HG02938 (cell line): ENCODE data around the gene TSC22D4.
A peak's percentile ranks its signal among the peaks of the same experiment; 100 is the strongest.

Experiments
- ATAC-seq: cut with Tn5 transposase; IDR thresholded peaks from one replicate; pipeline ENCODE4 v1.9.1; 2021; ENCODE audit warnings: mild to moderate bottlenecking, moderate library complexity; ENCODE audit not compliant: unreplicated experiment

TSC22D4 gene

DNA sequence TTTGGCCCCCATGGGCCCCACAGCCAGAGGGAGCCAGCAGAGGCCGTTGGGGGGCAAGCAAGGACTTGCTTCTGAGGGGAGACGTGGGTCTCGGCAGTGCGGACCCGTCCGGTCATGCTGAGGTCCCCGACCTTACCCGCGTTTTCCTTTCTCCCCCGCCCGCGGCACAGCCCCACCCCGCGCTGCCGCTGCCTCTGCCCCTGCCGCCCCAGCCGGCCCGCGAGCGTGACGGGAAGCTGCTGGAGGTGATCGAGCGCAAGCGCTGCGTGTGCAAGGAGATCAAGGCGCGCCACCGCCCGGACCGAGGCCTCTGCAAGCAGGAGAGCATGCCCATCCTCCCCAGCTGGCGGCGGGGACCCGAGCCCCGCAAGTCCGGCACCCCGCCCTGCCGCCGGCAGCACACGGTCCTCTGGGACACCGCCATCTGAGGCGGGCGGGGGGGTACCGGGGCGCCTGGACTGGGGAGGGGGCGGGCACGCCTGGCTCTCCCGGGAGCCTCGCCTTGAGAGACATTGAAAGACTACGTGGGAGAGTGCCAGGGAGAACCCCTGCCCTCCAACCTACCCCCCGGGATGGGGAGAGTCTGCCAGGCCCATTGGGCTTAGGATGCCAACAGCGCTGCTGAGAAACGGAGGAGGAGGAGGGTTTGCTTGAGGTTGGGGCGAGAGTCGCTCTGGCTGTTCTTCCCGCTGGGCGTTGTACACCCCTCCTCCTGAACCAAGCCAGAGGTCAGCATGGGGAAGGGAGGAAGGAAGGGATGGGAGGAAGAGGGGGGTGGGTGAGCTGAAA lies 14.7 kb upstream of the TSC22D4 start:
- no peak for ATAC-seq

DNA sequence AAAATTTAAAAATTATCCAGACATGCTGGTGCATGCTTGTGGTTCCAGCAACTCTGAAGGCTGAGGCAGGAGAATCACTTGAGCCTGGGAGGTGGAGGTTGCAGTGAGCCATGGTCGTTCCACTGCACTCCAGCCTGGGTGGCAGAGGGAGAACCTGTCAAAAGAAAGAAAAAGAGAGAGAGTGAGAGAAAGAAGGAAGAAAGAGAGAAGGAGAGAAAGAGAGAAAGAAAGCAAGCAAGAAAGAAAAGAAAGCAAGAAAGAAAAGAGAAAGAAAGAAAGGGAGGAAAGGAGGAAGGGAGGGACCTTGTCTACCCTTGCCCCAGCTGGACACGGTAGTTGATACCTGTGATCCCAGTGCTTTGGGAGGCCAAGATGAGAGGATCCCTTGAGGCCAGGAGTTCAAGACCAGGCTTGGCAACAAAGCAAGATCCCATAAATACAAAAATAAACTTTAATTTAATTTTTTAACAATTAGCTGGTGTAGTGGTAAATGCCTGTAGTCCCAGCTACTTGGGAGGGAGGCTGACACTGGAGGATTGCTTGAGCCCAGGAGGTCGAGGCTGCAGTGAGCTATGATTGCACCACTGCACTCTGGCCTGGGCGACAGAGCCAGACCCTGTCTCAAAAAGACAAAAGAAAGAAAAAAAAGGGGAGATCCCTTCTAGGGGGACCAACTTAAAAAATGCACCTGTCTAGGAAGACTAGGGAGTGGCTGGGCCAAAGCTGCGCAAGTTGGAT lies 13.9 kb upstream of the TSC22D4 start:
- no peak for ATAC-seq

DNA sequence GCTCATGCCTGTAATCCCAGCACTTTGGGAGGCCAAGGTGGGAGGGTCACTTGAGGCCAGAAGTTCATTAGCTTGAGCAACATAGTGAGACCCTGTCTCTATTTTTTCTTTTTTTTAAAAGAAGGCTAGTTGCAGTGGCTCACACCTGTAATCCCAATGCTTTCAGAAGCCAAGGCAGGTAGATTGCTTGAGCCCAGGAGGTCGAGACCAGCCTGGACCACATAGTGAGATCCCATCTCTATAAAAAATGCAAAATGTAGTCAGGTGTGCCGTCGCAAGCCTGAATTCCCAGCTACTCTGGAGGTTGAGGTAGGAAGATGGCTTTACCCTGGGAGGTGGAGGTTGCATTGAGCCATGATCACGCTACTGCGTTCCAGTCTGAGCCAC lies 12.2 kb upstream of the TSC22D4 start:
- no peak for ATAC-seq

DNA sequence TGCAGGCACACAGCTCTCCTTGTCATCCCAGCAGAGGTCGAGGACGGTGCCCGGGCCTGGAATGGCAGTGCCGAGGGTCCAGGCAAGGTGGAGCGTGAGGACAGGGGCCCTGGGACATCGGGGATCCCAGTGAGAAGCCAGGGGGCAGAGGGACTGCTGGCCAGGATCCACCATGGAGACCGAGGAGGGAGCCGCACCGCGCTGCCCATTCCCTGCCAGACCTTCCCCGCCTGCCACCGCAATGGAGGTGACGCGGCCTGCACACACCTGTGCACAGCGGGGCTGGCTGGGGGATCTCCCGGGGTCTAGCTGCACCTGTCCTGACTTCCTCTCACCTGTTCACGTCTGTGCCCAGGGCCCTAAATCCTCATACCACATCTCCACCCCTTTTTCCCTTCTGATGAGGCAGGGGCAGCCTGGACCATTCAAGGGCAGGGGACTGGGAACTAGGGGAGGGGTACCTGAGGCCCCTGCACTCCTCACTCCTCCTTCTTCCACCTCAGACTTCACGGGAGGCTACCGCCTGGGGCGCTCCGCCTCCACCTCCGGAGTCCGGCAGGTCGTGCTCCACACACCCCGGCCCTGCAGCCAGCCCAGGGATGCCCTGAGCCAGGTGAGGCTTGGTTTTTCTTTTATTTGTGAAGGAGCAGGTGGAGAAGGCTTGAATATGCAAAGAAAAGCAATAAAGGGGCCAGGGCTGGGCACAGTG lies 11.6 kb upstream of the TSC22D4 start:
- no peak for ATAC-seq

DNA sequence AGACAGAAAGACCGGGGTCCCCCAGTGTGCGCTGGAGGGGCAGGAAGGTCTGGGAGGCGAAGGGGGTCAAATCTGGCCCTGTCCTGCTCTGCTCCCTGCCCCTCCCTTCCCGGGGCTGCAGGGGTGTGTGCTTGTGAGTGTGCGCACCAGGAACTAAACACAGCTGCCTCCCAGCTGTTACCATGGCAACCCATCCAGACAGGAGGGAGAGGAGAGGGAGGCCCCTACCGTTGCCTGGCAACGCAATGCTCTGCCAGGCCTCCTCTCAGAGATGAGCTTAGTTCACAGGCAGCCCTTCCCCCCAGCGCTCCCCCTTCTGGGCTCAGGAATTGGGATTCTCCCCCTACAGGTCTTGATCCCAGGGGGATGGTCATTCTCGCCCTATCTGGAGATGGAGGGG lies 10.8 kb upstream of the TSC22D4 start:
- ATAC-seq: no peak

DNA sequence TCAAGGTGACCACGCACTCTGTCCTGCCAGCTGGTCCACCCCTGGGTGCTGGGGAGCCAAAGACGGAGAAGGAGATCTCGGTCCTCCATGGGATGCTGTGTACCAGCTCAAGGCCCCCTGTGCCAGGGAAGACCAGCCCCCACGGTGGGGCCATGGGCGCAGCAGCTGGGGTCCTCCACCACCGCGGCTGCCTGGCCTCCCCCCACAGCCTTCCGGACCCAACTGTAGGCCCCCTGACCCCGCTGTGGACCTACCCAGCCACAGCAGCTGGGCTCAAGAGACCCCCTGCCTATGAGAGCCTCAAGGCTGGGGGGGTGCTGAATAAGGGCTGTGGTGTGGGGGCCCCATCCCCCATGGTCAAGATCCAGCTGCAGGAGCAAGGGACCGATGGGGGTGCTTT lies 10.1 kb upstream of the TSC22D4 start:
- ATAC-seq: no peak

DNA sequence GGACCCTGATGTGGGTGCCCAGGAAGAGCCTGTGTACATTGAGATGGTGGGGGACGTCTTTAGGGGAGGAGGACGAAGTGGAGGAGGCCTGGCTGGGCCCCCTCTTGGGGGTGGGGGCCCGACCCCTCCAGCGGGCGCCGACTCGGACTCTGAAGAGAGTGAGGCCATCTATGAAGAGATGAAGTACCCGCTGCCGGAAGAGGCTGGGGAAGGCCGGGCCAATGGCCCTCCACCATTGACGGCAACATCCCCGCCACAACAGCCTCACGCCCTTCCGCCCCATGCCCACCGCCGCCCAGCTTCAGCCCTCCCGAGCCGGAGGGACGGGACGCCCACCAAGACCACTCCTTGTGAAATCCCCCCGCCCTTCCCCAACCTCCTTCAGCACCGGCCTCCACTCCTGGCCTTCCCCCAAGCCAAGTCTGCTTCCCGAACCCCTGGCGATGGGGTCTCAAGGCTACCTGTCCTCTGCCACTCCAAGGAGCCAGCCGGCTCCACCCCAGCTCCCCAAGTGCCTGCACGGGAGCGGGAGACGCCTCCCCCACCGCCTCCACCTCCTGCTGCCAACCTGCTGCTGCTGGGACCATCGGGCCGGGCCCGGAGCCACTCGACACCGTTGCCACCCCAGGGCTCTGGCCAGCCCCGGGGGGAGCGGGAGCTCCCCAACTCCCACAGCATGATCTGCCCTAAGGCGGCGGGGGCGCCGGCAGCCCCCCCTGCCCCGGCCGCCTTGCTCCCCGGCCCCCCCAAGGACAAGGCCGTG lies 9.5 kb upstream of the TSC22D4 start:
- no peak for ATAC-seq

DNA sequence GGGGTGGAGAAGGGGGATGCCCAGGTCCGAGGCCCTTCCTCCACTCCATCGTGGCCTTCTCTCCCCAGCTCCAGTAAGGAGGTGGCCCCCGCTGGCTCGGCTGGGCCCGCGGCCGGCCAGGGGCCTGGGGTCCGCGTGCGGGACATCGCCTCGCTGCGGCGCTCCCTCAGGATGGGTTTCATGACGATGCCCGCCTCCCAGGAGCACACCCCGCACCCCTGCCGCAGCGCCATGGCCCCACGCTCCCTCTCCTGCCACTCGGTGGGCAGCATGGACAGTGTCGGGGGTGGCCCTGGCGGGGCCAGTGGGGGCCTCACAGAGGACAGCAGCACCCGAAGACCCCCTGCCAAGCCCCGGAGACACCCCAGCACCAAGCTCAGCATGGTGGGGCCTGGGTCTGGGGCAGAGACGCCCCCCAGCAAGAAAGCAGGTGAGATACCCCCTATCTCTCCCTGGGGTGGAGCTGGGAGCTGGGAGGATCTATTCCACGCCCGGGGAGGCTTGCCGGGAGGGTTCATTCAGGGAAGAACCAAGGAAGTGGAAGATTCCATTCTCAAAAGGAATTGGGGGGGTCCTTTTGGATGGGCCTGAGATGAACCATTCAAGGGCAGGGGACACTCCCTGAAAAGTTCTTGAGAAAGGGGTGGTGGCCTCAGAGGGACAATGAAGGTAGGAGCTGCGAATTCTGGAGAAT lies 7.9 kb upstream of the TSC22D4 start:
- ATAC-seq: no peak

DNA sequence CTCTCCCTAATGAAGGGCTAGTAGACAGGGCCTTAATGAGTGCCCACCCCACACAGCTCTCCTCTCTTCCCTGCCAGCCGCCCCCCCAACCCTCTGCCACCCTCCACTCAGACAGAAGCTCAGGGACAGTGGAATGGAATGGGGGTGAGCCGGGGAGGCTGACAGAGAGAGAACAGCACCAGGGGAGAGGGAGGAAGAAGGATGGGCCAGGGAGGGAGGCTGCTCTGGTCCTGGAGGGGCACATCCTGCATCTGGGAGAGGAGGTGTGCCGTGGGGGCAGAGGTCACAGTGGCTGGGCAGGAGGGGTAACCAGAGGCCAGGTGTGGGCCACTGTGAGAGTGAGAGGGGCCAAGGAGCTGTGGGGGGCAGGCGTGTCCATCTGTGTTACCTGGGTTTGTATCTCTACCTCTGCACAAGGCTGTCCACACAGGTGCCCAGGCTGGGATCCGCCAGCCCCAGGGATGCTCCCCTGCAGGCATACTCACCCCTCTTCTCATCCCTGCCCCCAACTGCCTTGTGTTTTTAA lies 7.2 kb upstream of the TSC22D4 start:
- ATAC-seq: no peak

DNA sequence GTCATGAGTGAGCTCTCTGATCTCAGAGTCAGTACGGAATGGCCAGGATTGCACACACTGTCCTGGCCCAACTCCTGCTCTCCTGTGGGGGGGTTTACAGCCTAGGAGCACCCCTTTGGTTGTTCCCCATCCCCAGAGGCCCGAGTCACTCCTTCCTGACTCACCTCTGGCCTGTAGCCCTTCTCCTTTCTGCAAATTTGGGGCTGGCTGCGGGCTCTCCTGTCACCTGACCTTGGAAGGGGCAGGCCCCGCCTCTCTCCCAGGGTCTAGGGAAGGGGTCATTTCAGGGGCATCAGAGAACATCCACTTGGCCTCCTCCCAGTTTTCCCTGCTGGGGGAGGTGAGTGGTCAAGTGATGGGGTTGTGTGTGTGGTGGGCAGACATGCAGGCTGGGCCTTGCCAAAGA lies 6.5 kb upstream of the TSC22D4 start:
- no peak for ATAC-seq

DNA sequence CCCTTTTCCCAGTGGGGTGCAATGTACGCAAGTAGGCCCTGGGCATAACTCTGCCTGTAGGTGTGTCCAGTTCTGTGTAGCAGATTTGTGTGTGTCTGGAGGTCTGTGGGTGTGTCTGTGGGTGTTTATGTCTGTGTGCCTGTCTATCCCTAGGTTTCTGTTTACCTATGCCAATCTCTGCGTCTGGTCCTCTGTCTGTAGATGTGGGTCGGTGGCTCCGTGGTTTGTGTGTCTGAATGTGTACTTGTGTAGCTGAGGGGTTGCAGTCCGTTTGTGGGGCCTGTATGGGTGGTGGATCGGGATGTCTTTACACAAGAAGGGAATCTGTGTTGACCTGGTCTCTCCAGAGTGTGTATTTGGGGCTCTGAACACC lies 5.6 kb upstream of the TSC22D4 start:
- ATAC-seq: no peak

DNA sequence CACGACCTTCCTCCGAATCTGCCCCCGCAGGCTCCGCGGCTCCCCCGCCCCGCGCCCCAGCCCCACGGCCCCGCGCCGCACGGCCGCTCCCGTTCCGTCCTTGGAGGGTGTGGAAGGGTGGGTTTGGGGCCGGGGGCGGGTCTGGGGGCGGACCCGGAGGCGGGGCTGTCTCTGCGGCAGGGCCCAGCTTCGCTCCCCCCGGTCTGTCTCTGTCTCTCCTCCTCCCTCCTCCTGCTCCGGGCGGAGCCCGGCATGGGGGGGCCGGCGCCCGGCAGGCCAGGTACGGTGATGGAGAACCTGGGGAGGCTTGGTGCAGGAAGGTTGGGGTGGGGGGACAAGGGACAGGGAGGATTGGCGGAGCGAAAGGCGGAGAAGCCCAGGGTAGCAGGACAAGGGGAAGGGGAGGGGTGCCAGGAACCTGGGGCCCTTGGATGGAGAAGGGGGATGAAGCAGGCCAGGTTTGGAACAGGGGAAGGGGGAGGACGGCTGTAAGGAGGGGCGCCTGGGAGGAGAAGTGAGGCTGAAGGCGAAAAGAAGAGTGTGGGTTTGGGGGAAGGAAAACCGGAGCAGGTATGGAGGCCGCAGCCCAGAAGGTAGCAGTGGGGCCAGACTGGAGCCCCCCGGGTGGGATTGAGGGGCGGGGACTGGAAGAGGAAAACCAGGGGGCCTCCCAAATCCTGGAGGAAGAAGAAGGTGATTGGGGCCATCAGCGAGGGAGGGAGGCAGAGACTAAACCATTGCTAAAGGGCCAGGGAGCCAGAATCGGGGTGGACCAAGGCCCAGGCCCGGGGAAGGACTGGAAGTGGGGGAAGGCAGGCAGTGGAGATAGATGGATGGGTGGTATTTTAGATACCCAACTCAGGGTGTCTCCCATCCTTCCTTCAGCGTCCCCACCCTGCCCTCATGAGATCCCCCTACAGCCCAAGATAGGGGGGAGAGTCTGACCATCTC lies 5.0 kb upstream of the TSC22D4 start, which contains the start of gene NYAP1:
Gene NYAP1 (plus strand): TSS at position 206 of the 951 bp plus-strand sequence. CDS start 1,385 bp downstream, outside the sequence.
- no peak for ATAC-seq

DNA sequence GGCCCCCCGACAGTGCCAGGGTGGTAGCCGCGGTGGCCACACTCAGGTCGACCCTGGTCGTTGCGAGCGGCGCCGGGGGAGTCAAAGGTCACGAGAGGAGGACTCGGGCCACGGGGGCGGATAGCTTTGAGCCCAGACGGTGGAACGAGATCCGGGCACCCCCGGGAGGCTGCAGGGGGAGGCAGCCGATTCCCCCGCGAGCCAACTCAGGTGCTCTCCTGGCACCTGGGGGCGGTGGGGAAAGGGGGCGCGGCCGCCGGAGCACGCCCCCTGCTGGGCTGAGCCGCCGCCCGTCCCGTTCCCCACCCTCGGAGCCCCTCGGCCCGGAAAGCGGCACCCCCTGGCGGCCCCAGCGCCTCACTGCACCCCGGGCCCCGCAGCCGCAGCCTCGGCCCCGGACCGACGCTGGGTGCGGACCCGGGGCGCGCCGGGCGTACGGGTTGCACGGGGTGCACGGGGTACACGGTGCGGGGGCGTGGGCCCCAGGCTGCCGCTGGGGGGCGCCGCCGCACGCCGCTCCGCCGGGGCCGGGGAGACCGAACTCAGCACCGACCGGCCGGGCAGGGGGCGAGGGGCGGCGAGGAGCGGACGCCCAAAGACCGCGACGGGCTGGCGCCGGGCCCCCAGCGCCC lies 4.2 kb upstream of the TSC22D4 start:
- peak; percentile 44 for ATAC-seq

DNA sequence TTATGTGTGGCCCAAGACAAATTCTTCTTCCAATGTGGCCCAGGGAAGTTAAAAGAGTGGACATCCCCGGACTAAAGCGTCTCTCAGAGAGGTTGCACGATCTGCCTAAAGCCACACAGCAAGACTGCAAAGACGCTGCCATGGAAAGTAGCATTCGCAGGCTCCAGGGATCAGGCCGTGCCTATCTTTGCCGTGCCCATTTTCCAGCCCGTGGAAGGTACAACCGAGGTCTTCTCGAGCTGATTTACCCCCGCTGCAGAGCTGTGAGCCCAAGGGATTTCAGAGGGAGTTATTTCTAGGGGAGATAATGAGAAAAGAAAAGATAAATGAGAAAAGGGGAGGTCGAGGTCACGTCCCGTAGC lies 3.7 kb upstream of the TSC22D4 start:
- ATAC-seq: no peak

DNA sequence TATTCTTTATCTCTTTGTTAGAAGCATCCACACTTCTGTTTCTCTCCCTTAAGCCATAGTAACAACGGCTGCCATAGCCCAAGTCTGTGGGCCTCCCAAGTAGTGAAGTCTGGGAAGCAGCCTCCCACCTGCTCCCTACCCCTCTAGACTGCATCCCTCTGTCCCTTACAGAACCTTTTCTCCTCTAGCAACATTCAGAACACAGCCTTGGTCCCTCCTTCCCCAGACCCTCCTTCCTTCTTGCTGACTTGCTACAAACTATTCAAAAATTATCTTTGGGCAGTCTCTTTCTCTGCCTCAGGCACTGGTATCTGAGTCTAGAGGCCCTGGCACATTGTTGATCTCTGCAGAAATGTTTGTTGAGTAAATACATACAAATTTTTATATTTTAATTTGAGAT lies 2.5 kb upstream of the TSC22D4 start:
- no peak for ATAC-seq

DNA sequence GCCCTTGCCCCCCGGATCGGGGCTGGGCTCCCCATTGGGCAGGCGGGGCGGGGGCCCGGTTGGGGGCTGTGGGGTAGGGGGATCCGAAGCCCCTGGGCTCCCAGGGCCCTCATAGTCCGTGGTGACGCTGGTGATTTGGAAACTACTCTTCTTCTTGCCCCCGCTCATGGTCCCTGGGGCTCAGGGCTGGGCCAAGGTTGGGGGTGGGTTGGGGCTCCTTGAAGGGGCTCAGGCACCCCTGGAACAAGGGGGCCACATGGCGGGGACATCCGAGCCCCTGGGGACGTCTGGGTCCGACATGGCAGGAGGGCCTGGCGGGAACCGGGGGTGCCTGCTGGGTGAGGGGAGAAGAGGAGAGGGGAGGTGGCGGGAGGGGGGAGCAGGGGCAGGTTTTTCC lies 1.1 kb downstream of the TSC22D4 start:
- no peak for ATAC-seq

DNA sequence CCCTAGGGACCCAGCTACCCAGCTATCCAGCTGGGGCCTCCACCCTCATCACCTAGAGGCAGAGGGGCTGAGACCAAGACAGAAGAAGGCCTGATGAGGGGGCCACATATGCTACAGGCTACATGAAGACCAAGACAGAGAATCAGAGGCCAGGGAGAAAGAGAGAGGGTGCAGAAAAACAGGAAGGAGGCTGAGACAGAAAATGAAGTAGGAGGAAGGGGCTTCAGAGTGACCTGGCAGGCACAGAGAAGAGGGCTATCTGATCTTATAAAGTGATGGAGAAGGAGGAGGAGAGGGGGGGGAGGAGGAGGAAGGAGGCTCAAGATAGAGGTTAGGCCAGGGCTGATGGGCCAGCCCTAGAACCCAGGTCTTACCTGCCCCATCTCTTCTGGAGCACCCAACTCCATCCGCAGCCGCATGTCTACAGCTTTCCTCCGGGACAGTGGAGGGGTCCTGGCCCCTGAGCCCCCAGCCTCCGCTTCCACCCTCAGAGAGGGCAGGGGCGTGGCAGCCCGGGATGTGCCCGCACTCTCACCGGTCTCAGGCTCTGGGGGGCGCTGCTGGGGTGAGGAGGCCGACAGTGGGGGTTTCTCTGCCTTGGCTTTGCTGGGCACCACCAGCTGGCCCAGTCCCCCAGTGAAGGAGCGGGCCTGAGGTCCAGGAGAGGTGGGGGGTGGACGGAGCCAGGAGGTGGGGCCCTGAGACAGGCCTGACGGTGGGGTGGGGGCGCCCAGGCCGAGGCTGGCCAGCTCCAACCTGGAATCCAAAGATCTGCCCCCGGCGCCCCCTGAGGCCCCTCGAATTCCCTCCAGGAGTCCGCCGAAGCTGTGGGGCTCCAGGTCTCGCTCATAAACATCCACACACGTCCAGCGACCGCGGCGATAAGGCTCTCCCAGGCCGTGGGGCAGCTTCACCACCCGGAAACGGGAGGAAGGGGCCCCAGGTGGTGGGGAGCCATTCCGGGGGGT lies 1.8 kb downstream of the TSC22D4 start:
- no peak for ATAC-seq
